Stimulated activated CD4-positive, alpha-beta T cell treated with anti-CD3 and anti-CD28 coated beads, Interleukin-1b, Interleukin-23, amount 100 ng/mL, for 4 hours (primary cell): ENCODE results near the gene CASP8AP2.
"Not testable (repeated sequence)": the region's sequence is repeated elsewhere in the genome, so short reads cannot be mapped to it uniquely, and the experiment has no call there.

Source experiments
- DNase-seq, 2 donors: peaks; one replicate each; pipeline ENCODE4 v3.0.0-alpha.2; 2020; ENCODE audit warnings: low read depth in 2 of 2

Gene CASP8AP2

GRCh38 chr6:89819336-89820130 lies 10.1 kb upstream of the CASP8AP2 start, which contains the start of gene MDN1:
MDN1 (minus strand) TSS chr6:89819794; CDS start chr6:89819607, 187 bp downstream.
- peak; percentile 76 to 81 for DNase-seq

- DNase-seq, result no peak
These were observed 3.6 kb upstream of the CASP8AP2 start for GRCh38 chr6:89826029-89826528.

- not testable (repeated sequence) for DNase-seq
These were observed 1.1 kb upstream of the CASP8AP2 start for GRCh38 chr6:89828475-89828987.

- no peak for DNase-seq
These were observed 650 bp upstream of the CASP8AP2 start for GRCh38 chr6:89828988-89829471.

- DNase-seq, result no peak
These were observed 610 bp downstream of the CASP8AP2 start for GRCh38 chr6:89830170-89830809.

GRCh38 chr6:89834884-89835792 lies 5.5 kb downstream of the CASP8AP2 start:
- DNase-seq, result no peak

- DNase-seq, result no peak
These were observed 7.1 kb downstream of the CASP8AP2 start for GRCh38 chr6:89836639-89837222.

- DNase-seq, result no peak
These were observed 10.9 kb downstream of the CASP8AP2 start for GRCh38 chr6:89840538-89840937.

GRCh38 chr6:89842228-89842627 lies 12.5 kb downstream of the CASP8AP2 start:
- no peak for DNase-seq

GRCh38 chr6:89843070-89843469 lies 13.4 kb downstream of the CASP8AP2 start:
- DNase-seq, result no peak

- DNase-seq, result not testable (repeated sequence)
These were observed 17.8 kb downstream of the CASP8AP2 start for GRCh38 chr6:89847513-89847912.

- no peak for DNase-seq
These were observed 23.4 kb downstream of the CASP8AP2 start for GRCh38 chr6:89853068-89853467.

GRCh38 chr6:89858041-89858440 lies 28.4 kb downstream of the CASP8AP2 start:
- no peak for DNase-seq

GRCh38 chr6:89859744-89860143 lies 30.1 kb downstream of the CASP8AP2 start:
- DNase-seq, result no peak

- DNase-seq, result no peak
These were observed 32.6 kb downstream of the CASP8AP2 start for GRCh38 chr6:89862273-89862672.

- DNase-seq, result no peak
These were observed 33.0 kb downstream of the CASP8AP2 start for GRCh38 chr6:89862698-89863097.

GRCh38 chr6:89866024-89866678 lies 36.5 kb downstream of the CASP8AP2 start:
- DNase-seq, result no peak

GRCh38 chr6:89873721-89874120 lies 44.0 kb downstream of the CASP8AP2 start:
- no peak for DNase-seq

- no peak for DNase-seq
These were observed 44.8 kb downstream of the CASP8AP2 start for GRCh38 chr6:89874438-89874837.

GRCh38 chr6:89886378-89887120 lies 56.9 kb downstream of the CASP8AP2 start:
- DNase-seq, result no peak
